HG03571 (cell line): Measurements from ENCODE around the gene BCAR3.
"Not testable (repeated sequence)": the region's sequence is repeated elsewhere in the genome, so short reads cannot be mapped to it uniquely, and the experiment has no call there.

ENCODE experiments used
- ATAC-seq: cut with Tn5 transposase; IDR thresholded peaks from one replicate; pipeline ENCODE4 v1.9.1; 2021; ENCODE audit not compliant: unreplicated experiment

BCAR3 gene

GRCh38 chr1:93707956-93708355 is 26.3 kb upstream of the BCAR3 start:
- ATAC-seq, result peak; percentile 76

- no peak for ATAC-seq
Observed at GRCh38 chr1:93705892-93706500, 24.4 kb upstream of the BCAR3 start.

GRCh38 chr1:93704052-93704451 is 22.4 kb upstream of the BCAR3 start:
- no peak for ATAC-seq

GRCh38 chr1:93703643-93704042 is 22.0 kb upstream of the BCAR3 start:
- ATAC-seq, result no peak

- ATAC-seq, result no peak
Observed at GRCh38 chr1:93702828-93703183, 21.2 kb upstream of the BCAR3 start.

GRCh38 chr1:93702111-93702827 is 20.6 kb upstream of the BCAR3 start:
- ATAC-seq, result peak; percentile 36

GRCh38 chr1:93701629-93702028 is 20.0 kb upstream of the BCAR3 start:
- ATAC-seq, result no peak

GRCh38 chr1:93700532-93701469 is 19.2 kb upstream of the BCAR3 start:
- no peak for ATAC-seq

GRCh38 chr1:93699503-93700168 is 18.0 kb upstream of the BCAR3 start:
- no peak for ATAC-seq

GRCh38 chr1:93699049-93699384 is 17.4 kb upstream of the BCAR3 start:
- ATAC-seq, result no peak

- ATAC-seq, result no peak
Observed at GRCh38 chr1:93698329-93699048, 16.9 kb upstream of the BCAR3 start.

- not testable (repeated sequence) for ATAC-seq
Observed at GRCh38 chr1:93697566-93697965, 15.9 kb upstream of the BCAR3 start.

GRCh38 chr1:93695411-93696005 is 13.9 kb upstream of the BCAR3 start:
- ATAC-seq, result no peak

- ATAC-seq, result no peak
Observed at GRCh38 chr1:93694819-93695218, 13.2 kb upstream of the BCAR3 start.

- no peak for ATAC-seq
Observed at GRCh38 chr1:93694039-93694438, 12.4 kb upstream of the BCAR3 start.

- peak; percentile 79 for ATAC-seq
Observed at GRCh38 chr1:93692983-93693591, 11.4 kb upstream of the BCAR3 start.

GRCh38 chr1:93692451-93692861 is 10.8 kb upstream of the BCAR3 start:
- ATAC-seq, result no peak

GRCh38 chr1:93692026-93692425 is 10.4 kb upstream of the BCAR3 start:
- no peak for ATAC-seq

- ATAC-seq, result no peak
Observed at GRCh38 chr1:93690921-93691789, 9.5 kb upstream of the BCAR3 start.
